H1 (cell line): ENCODE results near the gene NDUFS7.
A peak's percentile ranks its signal among the peaks of the same experiment; 100 is the strongest.

Experiments
- ATF2 ChIP-seq: IDR thresholded peaks from 2 replicates; pipeline ENCODE4 v1.6.1; 2012; ENCODE audit warnings: low read length, inconsistent platforms
- FOSL1 ChIP-seq: IDR thresholded peaks from 2 replicates; pipeline ENCODE4 v1.6.1; 2011; ENCODE audit warnings: mild to moderate bottlenecking, low read depth, low read length, moderate library complexity; ENCODE audit not compliant: insufficient read depth
- GABPA ChIP-seq: IDR thresholded peaks from 2 replicates; pipeline ENCODE4 v1.6.1; 2011; ENCODE audit warnings: mild to moderate bottlenecking, low read length, moderate library complexity, borderline replicate concordance; ENCODE audit not compliant: insufficient read depth
- NANOG ChIP-seq: IDR thresholded peaks from 2 replicates; pipeline ENCODE4 v1.6.1; 2011; ENCODE audit warnings: low read length, low read depth, mild to moderate bottlenecking, inconsistent platforms; ENCODE audit not compliant: insufficient read depth, poor library complexity, severe bottlenecking
- NRF1 ChIP-seq: IDR thresholded peaks from 2 replicates; pipeline ENCODE4 v1.6.1; 2011; ENCODE audit warnings: mild to moderate bottlenecking, low read depth, low read length, improper control_type of control experiment
- RAD21 ChIP-seq, 2 experiments: IDR thresholded peaks in 1 of 2; conservative IDR thresholded peaks in 1 of 2; 2 replicates each; pipeline ENCODE4 v1.6.1; 2011; ENCODE audit warnings: low read depth in 2 of 2, low read length in 2 of 2, improper control_type of control experiment in 1 of 2, inconsistent platforms in 1 of 2, mild to moderate bottlenecking in 1 of 2, moderate library complexity in 1 of 2
- TAF1 ChIP-seq: IDR thresholded peaks from 2 replicates; pipeline ENCODE4 v1.6.1; 2011; ENCODE audit warnings: mild to moderate bottlenecking, low read depth, low read length
- TF ChIP-seq, protein P1 (sequence below), 3 experiments: IDR thresholded peaks; 1 replicate in 2 of 3; 2 replicates in 1 of 3; pipeline versions ENCODE4 v1.5.1 to v1.6.1; 2011; ENCODE audit warnings: low read length in 3 of 3, mild to moderate bottlenecking in 3 of 3, inconsistent platforms in 2 of 3, low read depth in 1 of 3, moderate library complexity in 1 of 3; ENCODE audit not compliant: insufficient read depth in 1 of 3; ENCODE audit errors: control extremely low read depth in 1 of 3

DNA sequence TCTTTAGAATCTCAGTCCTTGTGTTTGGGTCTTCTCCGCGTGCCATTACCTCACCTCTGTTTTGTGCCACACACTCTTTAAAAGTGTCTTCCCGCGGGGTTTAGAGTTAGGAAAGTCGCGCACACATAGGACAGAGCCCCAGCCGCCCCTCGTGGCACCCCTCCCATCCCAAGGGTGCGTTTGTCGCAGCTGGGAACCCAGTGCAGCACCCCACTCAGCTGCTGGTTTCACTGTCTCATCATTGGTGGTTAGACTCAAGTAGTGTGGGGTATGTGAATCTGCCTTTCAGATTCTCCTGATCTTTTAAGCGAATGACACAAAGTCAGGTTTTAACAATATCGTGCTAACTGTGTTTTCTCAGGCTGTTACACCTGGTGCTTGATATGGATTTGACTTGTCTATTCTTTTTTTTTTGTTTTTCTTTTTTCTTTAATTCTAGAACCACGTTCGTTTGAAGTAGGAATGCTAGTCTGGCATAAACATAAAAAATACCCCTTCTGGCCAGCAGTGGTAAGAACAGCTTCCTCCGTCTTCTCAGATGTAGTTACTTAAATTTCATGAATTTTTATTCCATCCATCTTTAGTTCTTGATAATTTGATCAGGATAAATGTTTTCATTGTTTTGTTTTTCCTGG lies 19.5 kb upstream of the NDUFS7 start:
- no peak for TF ChIP-seq NRF1
- TF ChIP-seq, protein P1, sequence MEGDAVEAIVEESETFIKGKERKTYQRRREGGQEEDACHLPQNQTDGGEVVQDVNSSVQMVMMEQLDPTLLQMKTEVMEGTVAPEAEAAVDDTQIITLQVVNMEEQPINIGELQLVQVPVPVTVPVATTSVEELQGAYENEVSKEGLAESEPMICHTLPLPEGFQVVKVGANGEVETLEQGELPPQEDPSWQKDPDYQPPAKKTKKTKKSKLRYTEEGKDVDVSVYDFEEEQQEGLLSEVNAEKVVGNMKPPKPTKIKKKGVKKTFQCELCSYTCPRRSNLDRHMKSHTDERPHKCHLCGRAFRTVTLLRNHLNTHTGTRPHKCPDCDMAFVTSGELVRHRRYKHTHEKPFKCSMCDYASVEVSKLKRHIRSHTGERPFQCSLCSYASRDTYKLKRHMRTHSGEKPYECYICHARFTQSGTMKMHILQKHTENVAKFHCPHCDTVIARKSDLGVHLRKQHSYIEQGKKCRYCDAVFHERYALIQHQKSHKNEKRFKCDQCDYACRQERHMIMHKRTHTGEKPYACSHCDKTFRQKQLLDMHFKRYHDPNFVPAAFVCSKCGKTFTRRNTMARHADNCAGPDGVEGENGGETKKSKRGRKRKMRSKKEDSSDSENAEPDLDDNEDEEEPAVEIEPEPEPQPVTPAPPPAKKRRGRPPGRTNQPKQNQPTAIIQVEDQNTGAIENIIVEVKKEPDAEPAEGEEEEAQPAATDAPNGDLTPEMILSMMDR (IDR thresholded peaks at IDR 0.05; ENCODE audit: control extremely low read depth in 1 of 3, insufficient read depth in 1 of 3, low read depth in 1 of 3, low read length in 3 of 3): peak in 1 of 3 experiments; percentile 1; a peak in 1 of 4 replicates
- no peak for TF ChIP-seq ATF2
- no peak for TF ChIP-seq FOSL1
- TF ChIP-seq RAD21 (IDR thresholded peaks at IDR 0.05 in 1 of 2, conservative IDR thresholded peaks at IDR 0.05 in 1 of 2; ENCODE audit: low read depth in 2 of 2, low read length in 2 of 2): 0 out of 4 replicates have a peak, but pooled peaks of 1 of the 2 experiments have one; percentile 5
- no peak for TF ChIP-seq GABPA
- no peak for TF ChIP-seq NANOG
- TF ChIP-seq TAF1: no peak
